Measurements from ENCODE around the gene C6orf163. TPM values are rescaled to one million over a fixed set of nuclear protein-coding genes. Genes with fewer than 3 reads are reported as not detected.

Gene C6orf163
- total RNA-seq, 1 experiment from 2014 or later: 1.2 TPM

DNA sequence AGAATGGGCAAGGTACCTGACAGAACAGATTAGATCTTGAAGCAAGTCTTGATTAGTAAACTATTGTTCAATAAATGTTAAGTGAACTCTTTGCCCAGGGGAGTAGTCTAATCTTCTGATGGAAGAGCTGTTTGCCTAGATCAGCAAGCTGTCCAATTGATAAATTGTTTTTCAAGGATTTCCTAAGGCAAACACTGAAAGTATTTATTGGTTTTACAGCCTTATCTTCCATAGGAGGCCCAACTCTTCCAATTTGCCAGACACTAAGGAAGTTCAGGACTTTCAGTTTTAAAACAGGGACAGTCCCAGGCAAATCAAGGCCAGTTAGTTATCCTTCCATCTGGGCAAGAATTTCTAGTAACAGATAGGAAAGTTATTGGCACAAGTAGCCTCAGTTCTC is 1.8 kb upstream of the C6orf163 start:
- no peak overlapping the region for H4K5ac ChIP-seq (ENCODE audit: insufficient read length, low read depth, low read length)
- no peak overlapping the region for H2BK12ac ChIP-seq (ENCODE audit: insufficient read length, low read depth, low read length)
- H3K4me2 ChIP-seq (ENCODE audit: insufficient read depth, insufficient read length, low read length): no peak overlapping the region
- H4K20me1 ChIP-seq (ENCODE audit: control insufficient read depth, insufficient read depth, insufficient read length): no peaks in the 10 kb centered on the region
- H3K23ac ChIP-seq (ENCODE audit: insufficient read length, low read depth, low read length): no peak overlapping the region
- Mint-ChIP-seq H3K27ac (no peak overlapping the region), H3K36me3 (ENCODE audit: insufficient read depth in 1 of 3, low read depth in 3 of 3) (no peaks in the 10 kb centered on the region; a peak in 1 of 7 replicates), H3K9me3 (no peaks in the 10 kb centered on the region), H3K4me1 (no peaks in the 10 kb centered on the region), H3K4me3 (no peak overlapping the region), H3K27me3 (ENCODE audit: low read depth) (no peaks in the 10 kb centered on the region)
- no peak overlapping the region for H3K9ac ChIP-seq (ENCODE audit: extremely low read depth, insufficient read length, low read length)
- no peak overlapping the region for H3K27ac ChIP-seq (ENCODE audit: insufficient read length, low read depth, low read length)
- no peak overlapping the region for H2BK5ac ChIP-seq (ENCODE audit: insufficient read length, low read length)
- no peak overlapping the region for H3T11ph ChIP-seq (ENCODE audit: low read length)
- no peak overlapping the region for H3K56ac ChIP-seq (ENCODE audit: insufficient read length, low read depth, low read length)
- no peak overlapping the region for H3K18ac ChIP-seq (ENCODE audit: insufficient read length, low read depth, low read length)
- no peak overlapping the region for H2BK20ac ChIP-seq (ENCODE audit: low read depth, low read length, poor library complexity, severe bottlenecking)
- no peak overlapping the region for H4K91ac ChIP-seq (ENCODE audit: insufficient read length, low read depth, low read length)
- TF ChIP-seq, protein P1, sequence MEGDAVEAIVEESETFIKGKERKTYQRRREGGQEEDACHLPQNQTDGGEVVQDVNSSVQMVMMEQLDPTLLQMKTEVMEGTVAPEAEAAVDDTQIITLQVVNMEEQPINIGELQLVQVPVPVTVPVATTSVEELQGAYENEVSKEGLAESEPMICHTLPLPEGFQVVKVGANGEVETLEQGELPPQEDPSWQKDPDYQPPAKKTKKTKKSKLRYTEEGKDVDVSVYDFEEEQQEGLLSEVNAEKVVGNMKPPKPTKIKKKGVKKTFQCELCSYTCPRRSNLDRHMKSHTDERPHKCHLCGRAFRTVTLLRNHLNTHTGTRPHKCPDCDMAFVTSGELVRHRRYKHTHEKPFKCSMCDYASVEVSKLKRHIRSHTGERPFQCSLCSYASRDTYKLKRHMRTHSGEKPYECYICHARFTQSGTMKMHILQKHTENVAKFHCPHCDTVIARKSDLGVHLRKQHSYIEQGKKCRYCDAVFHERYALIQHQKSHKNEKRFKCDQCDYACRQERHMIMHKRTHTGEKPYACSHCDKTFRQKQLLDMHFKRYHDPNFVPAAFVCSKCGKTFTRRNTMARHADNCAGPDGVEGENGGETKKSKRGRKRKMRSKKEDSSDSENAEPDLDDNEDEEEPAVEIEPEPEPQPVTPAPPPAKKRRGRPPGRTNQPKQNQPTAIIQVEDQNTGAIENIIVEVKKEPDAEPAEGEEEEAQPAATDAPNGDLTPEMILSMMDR (conservative IDR thresholded peaks at IDR 0.05): no peak
- H2BK15ac ChIP-seq (ENCODE audit: low read depth, low read length): no peak overlapping the region
- H3K79me1 ChIP-seq (ENCODE audit: insufficient read depth, low read depth, low read length, poor library complexity, severe bottlenecking): no peaks in the 10 kb centered on the region
- no peak for DNase-seq
- H2BK120ac ChIP-seq (ENCODE audit: low read depth, low read length, poor library complexity, severe bottlenecking): no peak overlapping the region
- H3K14ac ChIP-seq (ENCODE audit: insufficient read depth, low read length): no peak overlapping the region
- H3K9me3 ChIP-seq (ENCODE audit: control insufficient read depth, low read depth, low read length): no peaks in the 10 kb centered on the region
- no peaks in the 10 kb centered on the region for H3K79me2 ChIP-seq (ENCODE audit: insufficient read depth, low read length)
- H4K8ac ChIP-seq (replicated peaks; ENCODE audit: insufficient read length, low read depth, low read length): no peak overlapping the region
- H2AK5ac ChIP-seq (ENCODE audit: insufficient read length, low read length): no peak overlapping the region
- no peaks in the 10 kb centered on the region for H3K4me1 ChIP-seq (ENCODE audit: insufficient read depth, low read length)
- H3K27me3 ChIP-seq (ENCODE audit: insufficient read depth, low read length): no peaks in the 10 kb centered on the region
- no peaks in the 10 kb centered on the region for H3K23me2 ChIP-seq (ENCODE audit: insufficient read length, low read depth, low read length, poor library complexity, severe bottlenecking)
- H2AFZ ChIP-seq (ENCODE audit: low read length): no peak overlapping the region
- H3K4ac ChIP-seq (ENCODE audit: low read depth, low read length): no peak overlapping the region

Measured in H9 (cell line).